HK-2 (cell line): ENCODE data around the gene GPR25.

Experiments used
- DNase-seq: peaks from one replicate; pipeline ENCODE4 v3.0.0-alpha.2; 2018; ENCODE audit not compliant: unreplicated experiment

GPR25 gene

GRCh38 chr1:200872446-200873115 lies at the start of gene GPR25:
Gene GPR25 (plus strand): TSS chr1:200872981. CDS start chr1:200873038, 57 bp downstream.
- no peak for DNase-seq

- no peak for DNase-seq
Observed at GRCh38 chr1:200831091-200831490, 41.7 kb upstream of the GPR25 start.

GRCh38 chr1:200834383-200834782 lies 38.4 kb upstream of the GPR25 start:
- DNase-seq, result no peak

- no peak for DNase-seq
Observed at GRCh38 chr1:200836213-200836612, 36.6 kb upstream of the GPR25 start.

GRCh38 chr1:200837931-200838571 lies 34.7 kb upstream of the GPR25 start:
- DNase-seq, result no peak

GRCh38 chr1:200838676-200839445 lies 33.9 kb upstream of the GPR25 start:
- DNase-seq, result no peak

- no peak for DNase-seq
Observed at GRCh38 chr1:200845360-200845759, 27.4 kb upstream of the GPR25 start.

- DNase-seq, result no peak
Observed at GRCh38 chr1:200846398-200846797, 26.4 kb upstream of the GPR25 start.

- no peak for DNase-seq
Observed at GRCh38 chr1:200849430-200849829, 23.4 kb upstream of the GPR25 start.

GRCh38 chr1:200850554-200850953 lies 22.2 kb upstream of the GPR25 start:
- no peak for DNase-seq

- no peak for DNase-seq
Observed at GRCh38 chr1:200856716-200857357, 15.9 kb upstream of the GPR25 start.

GRCh38 chr1:200857804-200858203 lies 15.0 kb upstream of the GPR25 start:
- no peak for DNase-seq

GRCh38 chr1:200861937-200862647 lies 10.7 kb upstream of the GPR25 start:
- DNase-seq, result no peak

GRCh38 chr1:200862713-200863415 lies 9.9 kb upstream of the GPR25 start:
- no peak for DNase-seq

GRCh38 chr1:200866116-200866515 lies 6.7 kb upstream of the GPR25 start:
- no peak for DNase-seq

- DNase-seq, result no peak
Observed at GRCh38 chr1:200866521-200866920, 6.3 kb upstream of the GPR25 start.

GRCh38 chr1:200867018-200867811 lies 5.6 kb upstream of the GPR25 start:
- no peak for DNase-seq

- DNase-seq, result no peak
Observed at GRCh38 chr1:200869376-200869752, 3.4 kb upstream of the GPR25 start.

GRCh38 chr1:200869753-200870391 lies 2.9 kb upstream of the GPR25 start:
- DNase-seq, result no peak
